ENCODE measurements around the gene UNC119. TPM values are rescaled to one million over a fixed set of nuclear protein-coding genes. Genes with fewer than 3 reads are reported as not detected.
A peak's percentile ranks its signal among the peaks of the same experiment; 100 is the strongest.

The UNC119 gene
- polyA plus RNA-seq, 1 donor (not counting 4 experiments of a cell fraction or from before 2014, with no cell fraction given), result 60.0 TPM

- Histone ChIP-seq H3K36me3 (ENCODE audit: control insufficient read depth in 2 of 2, extremely low read depth in 1 of 2, insufficient read depth in 2 of 2, low read length in 2 of 2) (peaks cover 14 to 61% of the 10 kb centered on the region in 2 experiments), H3K4me1 (ENCODE audit: control insufficient read depth, extremely low read depth, insufficient read depth, low read length) (no peaks in the 10 kb centered on the region), H3K27ac (ENCODE audit: control insufficient read depth, insufficient read depth, low read length) (no peak overlapping the region), H4K20me1 (ENCODE audit: control insufficient read depth, extremely low read depth, insufficient read depth, low read length) (no peaks in the 10 kb centered on the region), H3K4me2 (ENCODE audit: control insufficient read depth, extremely low read depth, insufficient read depth, low read depth, low read length) (no peak overlapping the region), H3K9me1 (ENCODE audit: control insufficient read depth, extremely low read depth, insufficient read depth, low read length) (no peaks in the 10 kb centered on the region), H3K9me3 (ENCODE audit: control insufficient read depth, low read depth, low read length) (no peaks in the 10 kb centered on the region), H3K27me3 (ENCODE audit: control insufficient read depth, extremely low read depth, insufficient read depth, low read length) (no peaks in the 10 kb centered on the region), H3K4me3 (ENCODE audit: control insufficient read depth in 2 of 3, extremely low read depth in 1 of 3, insufficient read depth in 2 of 3, low read depth in 1 of 3, low read length in 3 of 3) (no peak overlapping the region), H2AFZ (ENCODE audit: control insufficient read depth, low read length) (no peak overlapping the region), H3K79me2 (ENCODE audit: control insufficient read depth, insufficient read depth, low read length) (no peaks in the 10 kb centered on the region), H3K9ac (ENCODE audit: control insufficient read depth, extremely low read depth, insufficient read depth, low read length) (no peak overlapping the region)
- dilution Hi-C loops (cut with MboI; ENCODE audit: extremely low pct_ligation_motif_present, low sequenced_read_pairs), result no loop called here
- DNase-seq (ENCODE audit: low read depth, low spot score) (no peak), FAIRE-seq (no peak)
- TF ChIP-seq CTCF (optimal IDR thresholded peaks at IDR 0.05 in 1 of 3, IDR thresholded peaks at IDR 0.05 in 1 of 3, conservative IDR thresholded peaks at IDR 0.05 in 1 of 3; ENCODE audit: extremely low read depth in 1 of 3, insufficient read depth in 2 of 3, low read length in 3 of 3), result no peak
- TF ChIP-seq EZH2 (IDR thresholded peaks at IDR 0.05; ENCODE audit: low read length), result no peak
Observed at GRCh38 chr17:28582513-28582912, 30.1 kb upstream of the UNC119 start.

GRCh38 chr17:28580959-28581358 lies 28.5 kb upstream of the UNC119 start:
- peaks cover 5% of the 10 kb centered on the region for H3K4me1 ChIP-seq (ENCODE audit: control insufficient read depth, extremely low read depth, insufficient read depth, low read length)
- H3K9ac ChIP-seq (ENCODE audit: control insufficient read depth, extremely low read depth, insufficient read depth, low read length), result no peak overlapping the region
- DNase-seq (ENCODE audit: low read depth, low spot score) (no peak), FAIRE-seq (peak; percentile 79)
- H3K9me1 ChIP-seq (ENCODE audit: control insufficient read depth, extremely low read depth, insufficient read depth, low read length), result no peaks in the 10 kb centered on the region
- TF ChIP-seq CTCF (optimal IDR thresholded peaks at IDR 0.05 in 1 of 3, IDR thresholded peaks at IDR 0.05 in 1 of 3, conservative IDR thresholded peaks at IDR 0.05 in 1 of 3; ENCODE audit: extremely low read depth in 1 of 3, insufficient read depth in 2 of 3, low read length in 3 of 3) (no peak), EZH2 (IDR thresholded peaks at IDR 0.05; ENCODE audit: low read length) (no peak)
- no peak overlapping the region for H3K27ac ChIP-seq (ENCODE audit: control insufficient read depth, insufficient read depth, low read length)
- no peaks in the 10 kb centered on the region for H3K79me2 ChIP-seq (ENCODE audit: control insufficient read depth, insufficient read depth, low read length)
- no peaks in the 10 kb centered on the region for H3K27me3 ChIP-seq (ENCODE audit: control insufficient read depth, extremely low read depth, insufficient read depth, low read length)
- no peak overlapping the region for H3K4me3 ChIP-seq (ENCODE audit: control insufficient read depth in 2 of 3, extremely low read depth in 1 of 3, insufficient read depth in 2 of 3, low read depth in 1 of 3, low read length in 3 of 3)
- peaks cover 13 to 60% of the 10 kb centered on the region in 2 experiments for H3K36me3 ChIP-seq (ENCODE audit: control insufficient read depth in 2 of 2, extremely low read depth in 1 of 2, insufficient read depth in 2 of 2, low read length in 2 of 2)
- no peaks in the 10 kb centered on the region for H3K9me3 ChIP-seq (ENCODE audit: control insufficient read depth, low read depth, low read length)
- H3K4me2 ChIP-seq (ENCODE audit: control insufficient read depth, extremely low read depth, insufficient read depth, low read depth, low read length), result no peak overlapping the region
- dilution Hi-C loops (cut with MboI; ENCODE audit: extremely low pct_ligation_motif_present, low sequenced_read_pairs), result no loop called here
- H4K20me1 ChIP-seq (ENCODE audit: control insufficient read depth, extremely low read depth, insufficient read depth, low read length), result no peaks in the 10 kb centered on the region
- H2AFZ ChIP-seq (ENCODE audit: control insufficient read depth, low read length), result no peak overlapping the region
